SK-N-SH (cell line): ENCODE data around the gene TRIM71. TPM values are rescaled to one million over a fixed set of nuclear protein-coding genes. Genes with fewer than 3 reads are reported as not detected.

ENCODE experiments used
- CTCF ChIA-PET: fragments of 300-600, 350-600 bp; formaldehyde crosslinking; extraction: SDS; loops from one replicate; lab custom pipeline; 2021; lab: Yijun Ruan, JAX
- POLR2A ChIA-PET: fragments of 350-600 bp; sonication (Branson Sonifier 250); formaldehyde crosslinking; extraction: SDS; loops from one replicate; lab custom pipeline; 2020; ENCODE audit warnings: antibody characterized with exemption, inconsistent platforms; lab: Yijun Ruan, JAX
- DNase-seq: peaks from one replicate; pipeline ENCODE4 v3.0.0; 2012
- H2AFZ ChIP-seq: fragments of 200-600 bp; sonication (generic); 2 replicates; pipeline ENCODE4 v1.8.1; 2016; ENCODE audit warnings: antibody characterized with exemption, mild to moderate bottlenecking, low read depth
- H3F3A ChIP-seq: fragments of 200-600 bp; sonication (generic); replicated peaks from 2 replicates; pipeline ENCODE3; 2016; ENCODE audit warnings: antibody characterized with exemption, mild to moderate bottlenecking; ENCODE audit not compliant: insufficient read depth
- H3K27ac ChIP-seq, 2 experiments: fragments of 200-500 bp in 1 of 2; fragments of 200-600 bp in 1 of 2; sonication (Bioruptor generic) in 1 of 2; sonication (generic), shearing (Covaris generic) in 1 of 2; 2 replicates each; pipeline versions ENCODE4 v1.5.1 to v1.6.1; 2014 to 2016; ENCODE audit warnings: low read depth in 2 of 2, inconsistent platforms in 1 of 2, low read length in 1 of 2, mild to moderate bottlenecking in 1 of 2, mixed read lengths in 1 of 2
- H3K27me3 ChIP-seq: fragments of 200-600 bp; sonication (generic), shearing (Covaris generic); 2 replicates; pipeline ENCODE4 v1.6.1; 2016; ENCODE audit warnings: mixed run types; ENCODE audit not compliant: insufficient read depth
- H3K36me3 ChIP-seq, 2 experiments: fragments of 200-500 bp in 1 of 2; fragments of 200-600 bp in 1 of 2; sonication (Bioruptor generic) in 1 of 2; sonication (generic) in 1 of 2; replicated peaks in 1 of 2; 2 replicates each; pipeline versions ENCODE3 to v1.5.1; 2014 to 2016; ENCODE audit warnings: low read length in 1 of 2, mild to moderate bottlenecking in 1 of 2; ENCODE audit not compliant: insufficient read depth in 2 of 2, control insufficient read depth in 1 of 2
- H3K4me1 ChIP-seq, 2 experiments: fragments of 200-500 bp in 1 of 2; fragments of 200-600 bp in 1 of 2; sonication (Bioruptor generic) in 1 of 2; sonication (generic), shearing (Covaris generic) in 1 of 2; 2 replicates each; pipeline versions ENCODE4 v1.5.1 to v1.6.1; 2014 to 2016; ENCODE audit warnings: low read depth in 1 of 2, low read length in 1 of 2, mixed run types in 1 of 2; ENCODE audit not compliant: insufficient read depth in 2 of 2, control insufficient read depth in 1 of 2
- H3K4me2 ChIP-seq: fragments of 200-600 bp; sonication (generic), shearing (Covaris generic); 2 replicates; pipeline ENCODE4 v1.6.1; 2017; ENCODE audit warnings: mixed run types
- H3K4me3 ChIP-seq, 2 experiments: fragments of 200-500 bp in 1 of 2; fragments of 200-600 bp in 1 of 2; sonication (Bioruptor generic) in 1 of 2; sonication (generic), shearing (Covaris generic) in 1 of 2; 2 replicates each; pipeline versions ENCODE4 v1.5.1 to v1.8.1; 2014 to 2016; ENCODE audit warnings: low read depth in 2 of 2, inconsistent platforms in 1 of 2, low read length in 1 of 2, mild to moderate bottlenecking in 1 of 2, mixed read lengths in 1 of 2, moderate library complexity in 1 of 2
- H3K79me2 ChIP-seq: fragments of 200-600 bp; sonication (generic); 2 replicates; pipeline ENCODE4 v1.8.1; 2017; ENCODE audit warnings: mild to moderate bottlenecking; ENCODE audit not compliant: insufficient read depth
- H3K9ac ChIP-seq: fragments of 200-600 bp; sonication (generic); 2 replicates; pipeline ENCODE4 v1.6.1; 2017; ENCODE audit warnings: mixed run types
- H3K9me2 ChIP-seq: fragments of 200-600 bp; sonication (generic); 2 replicates; pipeline ENCODE4 v1.6.1; 2017; ENCODE audit warnings: mixed run types
- H3K9me3 ChIP-seq: fragments of 200-600 bp; sonication (generic); 2 replicates; pipeline ENCODE4 v1.6.1; 2017; ENCODE audit warnings: mixed run types, mild to moderate bottlenecking, moderate library complexity
- H4K20me1 ChIP-seq: fragments of 200-600 bp; sonication (generic); 2 replicates; pipeline ENCODE4 v1.6.1; 2017; ENCODE audit warnings: mild to moderate bottlenecking, mixed run types; ENCODE audit not compliant: insufficient read depth
- CHD2 ChIP-seq: fragments of 150-350 bp; IDR thresholded peaks from 2 replicates; pipeline ENCODE4 v1.6.1; 2018; ENCODE audit warnings: low read length; ENCODE audit not compliant: partially characterized antibody
- CTCF ChIP-seq: fragments of 200-600 bp; sonication (generic); IDR thresholded peaks from 2 replicates; pipeline ENCODE4 v1.6.1; 2017; ENCODE audit warnings: antibody characterized with exemption, mild to moderate bottlenecking, moderate library complexity
- ELF1 ChIP-seq: IDR thresholded peaks from 2 replicates; pipeline ENCODE4 v1.4.0; 2012
- EP300 ChIP-seq, 2 experiments: IDR thresholded peaks; 2 replicates each; pipeline versions ENCODE4 v1.4.0 to v1.6.1; 2012; ENCODE audit warnings: borderline replicate concordance in 1 of 2, low read depth in 1 of 2, low read length in 1 of 2
- FOXM1 ChIP-seq: IDR thresholded peaks from 2 replicates; pipeline ENCODE4 v1.4.0; 2012; ENCODE audit warnings: low read depth, mild to moderate bottlenecking
- GATA2 ChIP-seq: sonication (generic); formaldehyde crosslinking; IDR thresholded peaks from 2 replicates; pipeline ENCODE4 v1.5.0; 2020; ENCODE audit warnings: mild to moderate bottlenecking, missing genetic modification reagents
- PBX3 ChIP-seq: IDR thresholded peaks from 2 replicates; pipeline ENCODE4; 2012
- RAD21 ChIP-seq: IDR thresholded peaks from 2 replicates; pipeline ENCODE4 v1.6.1; 2012; ENCODE audit warnings: mild to moderate bottlenecking, low read length
- REST ChIP-seq: IDR thresholded peaks from 2 replicates; pipeline ENCODE4 v1.6.1; 2012; ENCODE audit warnings: mild to moderate bottlenecking, low read depth, low read length, moderate library complexity
- RFX5 ChIP-seq: IDR thresholded peaks from 2 replicates; pipeline ENCODE4 v1.6.1; 2012; ENCODE audit warnings: mild to moderate bottlenecking, improper control_type of control experiment, low read length
- SIN3A ChIP-seq: IDR thresholded peaks from 2 replicates; pipeline ENCODE4 v1.6.1; 2012; ENCODE audit warnings: low read depth, mild to moderate bottlenecking, low read length, moderate library complexity, borderline replicate concordance
- SMC3 ChIP-seq: IDR thresholded peaks from 2 replicates; pipeline ENCODE4 v1.6.1; 2012; ENCODE audit warnings: low read depth, low read length, improper control_type of control experiment
- TAF1 ChIP-seq: IDR thresholded peaks from 2 replicates; pipeline ENCODE4 v1.6.1; 2012; ENCODE audit warnings: low read depth, mild to moderate bottlenecking, low read length, moderate library complexity, borderline replicate concordance
- TCF12 ChIP-seq: IDR thresholded peaks from 2 replicates; pipeline ENCODE4 v1.4.0; 2012
- TEAD4 ChIP-seq: IDR thresholded peaks from 2 replicates; pipeline ENCODE4 v1.4.0; 2012; ENCODE audit warnings: mild to moderate bottlenecking, borderline replicate concordance; ENCODE audit not compliant: insufficient read depth
- YY1 ChIP-seq: IDR thresholded peaks from 2 replicates; pipeline ENCODE4 v1.4.0; 2012; ENCODE audit warnings: low read depth, mild to moderate bottlenecking
- WGBS: methylation state at CpG from one replicate; pipeline ENCODE4 v1.1.6; 2017; ENCODE audit warnings: low lambda C conversion rate; 5-methylcytosine and 5-hydroxymethylcytosine counted together
- polyA plus RNA-seq, 3 experiments: library from polyadenylated mRNA; depleted of rRNA; stranded (reverse); fragments of >200 nt; gene quantifications; 2 replicates each; pipeline ENCODE4 v1.2.3, GENCODE V29; 2012
- TF ChIP-seq, protein P1 (sequence below): IDR thresholded peaks from 2 replicates; pipeline ENCODE4 v1.4.0; 2012; ENCODE audit warnings: low read depth

TRIM71 gene
- polyA plus RNA-seq, 1 of the 3 experiments (the other 2 are of a cell fraction), result not detected

GRCh38 chr3:32780735-32781210, 37.0 kb upstream of the TRIM71 start:
- CTCF ChIA-PET, result interaction anchor here (0.7 to 2.8 kb wide), 12 partner anchors 9 to 267 kb away, joined by 3 to 18 read pairs (median 4); no protein-coding TSS in a partner anchor
- Histone ChIP-seq H3K27me3 (no peaks in the 10 kb centered on the region), H3K79me2 (no peaks in the 10 kb centered on the region), H3K4me2 (peak overlapping the region; percentile 97), H3F3A (no peaks in the 10 kb centered on the region), H3K4me3 (peak overlapping the region; percentile 51 to 86), H3K4me1 (no peaks in the 10 kb centered on the region; a peak in 1 of 4 replicates), H2AFZ (peak overlapping the region; percentile 92; the same call in 1 of the 2 replicates), H3K9me2 (no peaks in the 10 kb centered on the region), H3K27ac (no peak overlapping the region), H3K9me3 (no peaks in the 10 kb centered on the region), H4K20me1 (no peaks in the 10 kb centered on the region), H3K36me3 (peaks cover 0 to under 1% of the 10 kb centered on the region in 2 experiments)
- WGBS, result 27% methylated on average over 27 of the region's 36 CpGs
- peak; percentile 72 for DNase-seq
- POLR2A ChIA-PET, result interaction anchor here (0.6 kb wide), 1 partner anchor 19 kb away, joined by 4 read pairs; no protein-coding TSS in a partner anchor
- TF ChIP-seq GATA2 (CRISPR knock-in tag), result no peak
- TF ChIP-seq YY1, result no peak
- no peak for TF ChIP-seq FOXM1
- TF ChIP-seq, all 33 proteins: peak for 0
- peak overlapping the region; percentile 39; the same call in 1 of the 2 replicates for H3K9ac ChIP-seq

DNA sequence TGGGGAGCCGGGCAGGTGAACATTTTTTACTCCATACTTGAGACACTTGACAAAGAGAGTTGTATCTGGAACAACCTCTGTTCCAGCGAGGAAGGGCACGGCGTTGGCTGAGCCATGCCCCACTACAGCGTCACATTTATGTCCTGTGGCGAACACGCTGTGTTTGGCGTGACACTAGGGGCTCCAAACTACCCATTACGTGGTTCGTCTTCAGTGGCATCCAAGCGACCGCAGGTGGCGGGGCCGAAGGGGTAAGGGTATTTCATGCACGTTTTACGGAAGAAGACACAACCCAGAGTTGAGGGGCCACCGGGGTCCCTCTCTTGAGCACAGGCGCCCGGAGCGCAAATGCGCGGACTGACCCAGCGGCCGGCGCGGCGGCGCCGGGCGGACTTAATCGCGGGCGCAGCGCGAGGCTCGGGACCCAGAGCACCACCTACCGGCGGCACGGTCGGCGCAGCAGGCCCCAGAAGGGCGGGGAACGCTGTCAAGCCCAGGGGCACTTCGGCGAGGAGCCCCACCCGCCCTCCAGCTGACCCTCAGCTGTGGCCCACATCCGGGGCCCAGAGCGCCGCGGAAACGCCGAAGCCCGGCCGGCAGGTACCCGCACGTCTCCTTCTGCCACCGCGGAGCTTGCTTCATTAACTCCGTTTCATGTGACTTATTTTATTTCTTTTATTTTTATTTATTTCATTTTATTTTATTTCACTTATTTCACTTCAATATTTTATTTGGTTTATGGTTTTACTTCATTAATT, 36.4 kb upstream of the TRIM71 start:
- H3K27ac ChIP-seq, result no peak overlapping the region
- no peaks in the 10 kb centered on the region for H3K79me2 ChIP-seq
- CTCF ChIA-PET, result interaction anchor here (0.6 to 2.8 kb wide), 23 partner anchors 9 to 305 kb away, joined by 3 to 18 read pairs (median 4); no protein-coding TSS in a partner anchor
- no peaks in the 10 kb centered on the region; a peak in 1 of 4 replicates for H3K4me1 ChIP-seq
- H3K4me3 ChIP-seq, result peak overlapping the region; percentile 51 to 86
- no peaks in the 10 kb centered on the region for H3K9me2 ChIP-seq
- H3K36me3 ChIP-seq, result no peaks in the 10 kb centered on the region
- no peaks in the 10 kb centered on the region for H3K9me3 ChIP-seq
- DNase-seq, result peak; percentile 95
- WGBS, result 5% methylated on average over 26 of the region's 59 CpGs
- peak overlapping the region; percentile 97 for H3K4me2 ChIP-seq
- H3K9ac ChIP-seq, result peak overlapping the region; percentile 39; the same call in 1 of the 2 replicates
- no peaks in the 10 kb centered on the region for H3K27me3 ChIP-seq
- H2AFZ ChIP-seq, result peak overlapping the region; percentile 92; the same call in 1 of the 2 replicates
- POLR2A ChIA-PET, result interaction anchor here (0.6 kb wide), 1 partner anchor 19 kb away, joined by 4 read pairs; no protein-coding TSS in a partner anchor
- no peaks in the 10 kb centered on the region for H3F3A ChIP-seq
- no peaks in the 10 kb centered on the region for H4K20me1 ChIP-seq
- TF ChIP-seq ELF1, result no peak
- no peak for TF ChIP-seq CHD2
- 0 out of 4 replicates have a peak, but pooled peaks of 1 of the 2 experiments have one; percentile 5 for TF ChIP-seq EP300 (IDR thresholded peaks at IDR 0.05; ENCODE audit: borderline replicate concordance in 1 of 2, low read depth in 1 of 2, low read length in 1 of 2)
- TF ChIP-seq TEAD4, result no peak
- TF ChIP-seq, protein P1, sequence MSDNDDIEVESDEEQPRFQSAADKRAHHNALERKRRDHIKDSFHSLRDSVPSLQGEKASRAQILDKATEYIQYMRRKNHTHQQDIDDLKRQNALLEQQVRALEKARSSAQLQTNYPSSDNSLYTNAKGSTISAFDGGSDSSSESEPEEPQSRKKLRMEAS, result no peak
- TF ChIP-seq PBX3, result 0 out of 2 replicates have a peak, but pooled peaks have one; percentile 11
- peak; percentile 73 for TF ChIP-seq CTCF
- TF ChIP-seq RFX5, result no peak
- peak; percentile 49 for TF ChIP-seq SMC3
- no peak for TF ChIP-seq TCF12
- TF ChIP-seq SIN3A, result peak; percentile 92; the same call in 1 of the 2 replicates
- no peak for TF ChIP-seq YY1
- TF ChIP-seq RAD21, result peak; percentile 48
- TF ChIP-seq TAF1, result no peak
- 0 out of 2 replicates have a peak, but pooled peaks have one; percentile 11 for TF ChIP-seq REST
